Measurements from ENCODE around the gene ARSG. TPM values are rescaled to one million over a fixed set of nuclear protein-coding genes. Genes with fewer than 3 reads are reported as not detected.

The ARSG gene
- total RNA-seq, 2 donors from 2014 or later: 5.4 to 16.9 TPM

GRCh38 chr17:68319410-68320162, 28.3 kb downstream of the ARSG start:
- no peak for DNase-seq (ENCODE audit: low spot score)
- H3K27ac ChIP-seq: no peak overlapping the region
- H3K4me3 ChIP-seq: no peak overlapping the region
- H3K36me3 ChIP-seq: no peaks in the 10 kb centered on the region
- no peaks in the 10 kb centered on the region for H3K27me3 ChIP-seq (replicated peaks; ENCODE audit: insufficient read depth)
- H3K9me3 ChIP-seq: no peaks in the 10 kb centered on the region
- TF ChIP-seq CTCF (IDR thresholded peaks at IDR 0.05): no peak
- ATAC-seq (ENCODE audit: insufficient number of reproducible peaks, low FRiP score, low read depth): no peak
- H3K4me1 ChIP-seq (ENCODE audit: control insufficient read depth in 1 of 2, low read depth in 2 of 2): no peaks in the 10 kb centered on the region

- DNase-seq (ENCODE audit: low spot score) (no peak), ATAC-seq (ENCODE audit: insufficient number of reproducible peaks, low FRiP score, low read depth) (no peak)
- no peak overlapping the region for H3K27ac ChIP-seq
- H3K4me3 ChIP-seq: no peak overlapping the region
- no peaks in the 10 kb centered on the region for H3K9me3 ChIP-seq
- TF ChIP-seq CTCF (IDR thresholded peaks at IDR 0.05): no peak
- H3K36me3 ChIP-seq: no peaks in the 10 kb centered on the region
- no peaks in the 10 kb centered on the region for H3K4me1 ChIP-seq (ENCODE audit: control insufficient read depth in 1 of 2, low read depth in 2 of 2)
- no peaks in the 10 kb centered on the region for H3K27me3 ChIP-seq (replicated peaks; ENCODE audit: insufficient read depth)
Observed at GRCh38 chr17:68320311-68320865, 29.1 kb downstream of the ARSG start.

- no peaks in the 10 kb centered on the region for H3K9me3 ChIP-seq
Observed at GRCh38 chr17:68320943-68321555, 29.8 kb downstream of the ARSG start.

GRCh38 chr17:68321556-68321954, 30.3 kb downstream of the ARSG start:
- ATAC-seq (ENCODE audit: insufficient number of reproducible peaks, low FRiP score, low read depth) (no peak), DNase-seq (ENCODE audit: low spot score) (no peak)
- Histone ChIP-seq H3K27ac (no peak overlapping the region), H3K4me1 (ENCODE audit: control insufficient read depth in 1 of 2, low read depth in 2 of 2) (no peaks in the 10 kb centered on the region), H3K4me3 (no peak overlapping the region), H3K9me3 (no peaks in the 10 kb centered on the region), H3K27me3 (replicated peaks; ENCODE audit: insufficient read depth) (no peaks in the 10 kb centered on the region), H3K36me3 (no peaks in the 10 kb centered on the region)
- TF ChIP-seq CTCF (IDR thresholded peaks at IDR 0.05): no peak

More at GRCh38 chr17:68320943-68321555, 29.8 kb downstream of the ARSG start:
- Histone ChIP-seq H3K4me1 (ENCODE audit: control insufficient read depth in 1 of 2, low read depth in 2 of 2) (no peaks in the 10 kb centered on the region), H3K27ac (no peak overlapping the region), H3K4me3 (no peak overlapping the region), H3K27me3 (replicated peaks; ENCODE audit: insufficient read depth) (no peaks in the 10 kb centered on the region), H3K36me3 (no peaks in the 10 kb centered on the region)
- TF ChIP-seq CTCF (IDR thresholded peaks at IDR 0.05): no peak
- no peak for ATAC-seq (ENCODE audit: insufficient number of reproducible peaks, low FRiP score, low read depth)
- no peak for DNase-seq (ENCODE audit: low spot score)

GRCh38 chr17:68322630-68323029, 31.3 kb downstream of the ARSG start:
- H3K4me1 ChIP-seq (ENCODE audit: control insufficient read depth in 1 of 2, low read depth in 2 of 2): no peaks in the 10 kb centered on the region
- no peak for TF ChIP-seq CTCF (IDR thresholded peaks at IDR 0.05)
- H3K36me3 ChIP-seq: no peaks in the 10 kb centered on the region
- no peak for DNase-seq (ENCODE audit: low spot score)
- H3K27ac ChIP-seq: no peak overlapping the region
- no peaks in the 10 kb centered on the region for H3K27me3 ChIP-seq (replicated peaks; ENCODE audit: insufficient read depth)
- H3K4me3 ChIP-seq: no peak overlapping the region
- ATAC-seq (ENCODE audit: insufficient number of reproducible peaks, low FRiP score, low read depth): no peak
- no peaks in the 10 kb centered on the region for H3K9me3 ChIP-seq

Measured in thoracic aorta (tissue), 2 donors.